Epithelial cell of proximal tubule (primary cell): Measurements from ENCODE around the gene PAK3. TPM values are rescaled to one million over a fixed set of nuclear protein-coding genes. Genes with fewer than 3 reads are reported as not detected.

Experiments
- DNase-seq: peaks from one replicate; pipeline ENCODE4 v3.0.0-alpha.2; 2011; ENCODE audit warnings: low read depth
- H3K4me3 ChIP-seq: 2 replicates; pipeline ENCODE4 v1.5.1; 2011; ENCODE audit warnings: low read depth, mild to moderate bottlenecking, low read length
- total RNA-seq: library from RNA; depleted of rRNA; stranded (reverse); fragments of >200 nt; gene quantifications from 2 replicates; pipeline ENCODE4 v1.2.3, GENCODE V29; 2015
- TF ChIP-seq, protein P1 (sequence below): conservative IDR thresholded peaks from 2 replicates; pipeline ENCODE4 v1.5.1; 2012; ENCODE audit warnings: low read depth, mild to moderate bottlenecking, low read length

The PAK3 gene
- total RNA-seq, 1 donor from 2014 or later, result 4.5 TPM

DNA sequence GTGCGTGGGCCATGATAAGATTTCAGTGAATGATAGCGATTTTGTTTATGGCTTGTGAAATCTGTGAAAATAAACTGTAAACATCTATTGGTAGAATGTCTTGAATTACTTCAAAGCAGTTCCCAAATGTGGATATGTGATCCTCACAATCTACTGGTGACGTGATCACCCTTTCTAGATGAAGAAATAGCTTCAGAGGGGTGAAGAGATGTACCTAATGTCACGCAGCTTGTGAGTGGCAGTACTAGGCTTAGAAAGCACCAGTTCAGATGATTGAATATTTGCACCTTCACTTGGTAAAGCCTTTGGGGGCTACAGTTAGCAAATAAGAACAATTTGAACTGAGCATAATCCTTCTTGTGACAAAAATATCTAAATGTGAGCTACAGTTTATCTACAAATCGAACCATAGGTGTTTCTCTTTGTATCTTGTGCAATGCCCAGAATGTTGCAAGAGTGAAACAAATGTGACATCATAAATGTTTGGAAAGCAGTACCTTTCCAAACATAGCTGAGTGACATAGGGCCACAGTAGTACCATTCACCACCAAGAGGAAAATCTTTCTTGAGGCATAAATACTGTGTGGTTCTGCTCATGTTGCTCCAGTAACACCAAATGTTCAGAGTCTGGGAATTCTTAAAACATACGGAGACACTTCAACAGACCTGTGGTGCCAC is 14.2 kb downstream of the PAK3 start:
- TF ChIP-seq, protein P1, sequence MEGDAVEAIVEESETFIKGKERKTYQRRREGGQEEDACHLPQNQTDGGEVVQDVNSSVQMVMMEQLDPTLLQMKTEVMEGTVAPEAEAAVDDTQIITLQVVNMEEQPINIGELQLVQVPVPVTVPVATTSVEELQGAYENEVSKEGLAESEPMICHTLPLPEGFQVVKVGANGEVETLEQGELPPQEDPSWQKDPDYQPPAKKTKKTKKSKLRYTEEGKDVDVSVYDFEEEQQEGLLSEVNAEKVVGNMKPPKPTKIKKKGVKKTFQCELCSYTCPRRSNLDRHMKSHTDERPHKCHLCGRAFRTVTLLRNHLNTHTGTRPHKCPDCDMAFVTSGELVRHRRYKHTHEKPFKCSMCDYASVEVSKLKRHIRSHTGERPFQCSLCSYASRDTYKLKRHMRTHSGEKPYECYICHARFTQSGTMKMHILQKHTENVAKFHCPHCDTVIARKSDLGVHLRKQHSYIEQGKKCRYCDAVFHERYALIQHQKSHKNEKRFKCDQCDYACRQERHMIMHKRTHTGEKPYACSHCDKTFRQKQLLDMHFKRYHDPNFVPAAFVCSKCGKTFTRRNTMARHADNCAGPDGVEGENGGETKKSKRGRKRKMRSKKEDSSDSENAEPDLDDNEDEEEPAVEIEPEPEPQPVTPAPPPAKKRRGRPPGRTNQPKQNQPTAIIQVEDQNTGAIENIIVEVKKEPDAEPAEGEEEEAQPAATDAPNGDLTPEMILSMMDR, result no peak
- no peak overlapping the region for H3K4me3 ChIP-seq
- DNase-seq, result no peak

DNA sequence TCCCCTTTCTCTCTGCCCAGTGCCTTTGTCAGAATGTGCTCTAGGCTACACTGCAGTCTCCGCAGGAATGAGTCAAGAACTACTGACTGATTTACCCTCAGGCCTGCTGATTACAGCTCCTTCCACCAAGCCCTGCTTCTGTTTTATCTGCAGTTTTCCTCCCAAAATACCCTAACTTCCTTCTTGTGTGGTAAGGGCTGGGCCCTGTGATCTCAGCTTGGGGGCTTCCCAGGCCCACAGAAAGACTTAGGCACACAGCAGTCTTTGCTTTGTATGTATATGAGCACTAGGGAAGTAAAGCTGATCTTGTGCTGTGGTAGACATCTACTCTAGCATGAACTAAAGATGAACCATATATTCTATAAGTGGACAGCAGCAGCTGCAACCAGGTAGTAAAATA is 18.8 kb downstream of the PAK3 start:
- no peak overlapping the region for H3K4me3 ChIP-seq
- TF ChIP-seq, protein P1, result no peak
- DNase-seq, result no peak

DNA sequence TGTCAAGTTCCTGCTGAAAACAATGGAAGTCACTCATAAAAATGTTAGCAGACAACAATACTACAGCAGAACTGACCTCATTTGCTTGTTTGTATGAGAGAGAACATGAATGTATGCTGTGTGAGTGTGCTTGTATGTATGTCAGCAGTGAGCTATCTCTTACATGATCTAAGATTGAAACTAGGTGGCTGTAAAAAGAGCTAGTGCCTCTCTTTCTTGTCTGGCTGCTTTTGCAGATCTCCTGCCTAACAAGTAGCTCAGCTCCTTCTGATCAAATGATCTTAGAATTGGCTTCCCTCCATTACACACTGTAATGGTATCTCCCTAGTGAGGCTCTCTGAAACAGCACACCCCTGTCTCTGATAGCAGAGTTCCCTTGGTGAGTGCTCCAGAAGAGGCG is 20.7 kb downstream of the PAK3 start:
- no peak overlapping the region for H3K4me3 ChIP-seq
- no peak for DNase-seq
- TF ChIP-seq, protein P1, result no peak

DNA sequence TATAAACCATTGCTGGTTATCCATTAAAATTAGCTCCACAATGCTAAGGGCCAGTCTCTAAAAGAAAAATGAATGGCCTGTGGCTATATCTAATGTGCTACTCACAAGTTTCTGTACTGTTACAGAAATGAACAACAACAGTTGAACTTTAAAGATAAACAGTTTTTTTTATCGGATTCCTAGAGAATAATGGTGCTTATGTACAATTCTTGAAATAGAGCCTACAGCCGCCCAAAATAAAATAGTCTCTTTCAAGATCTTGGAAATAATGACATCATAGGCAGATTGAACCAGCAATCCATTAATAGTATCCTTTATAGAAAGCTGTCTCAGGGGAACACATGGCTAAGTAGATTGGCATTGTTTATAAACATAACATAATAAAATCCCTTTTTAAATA is 23.4 kb downstream of the PAK3 start:
- TF ChIP-seq, protein P1, result no peak
- H3K4me3 ChIP-seq, result no peak overlapping the region
- DNase-seq, result no peak

DNA sequence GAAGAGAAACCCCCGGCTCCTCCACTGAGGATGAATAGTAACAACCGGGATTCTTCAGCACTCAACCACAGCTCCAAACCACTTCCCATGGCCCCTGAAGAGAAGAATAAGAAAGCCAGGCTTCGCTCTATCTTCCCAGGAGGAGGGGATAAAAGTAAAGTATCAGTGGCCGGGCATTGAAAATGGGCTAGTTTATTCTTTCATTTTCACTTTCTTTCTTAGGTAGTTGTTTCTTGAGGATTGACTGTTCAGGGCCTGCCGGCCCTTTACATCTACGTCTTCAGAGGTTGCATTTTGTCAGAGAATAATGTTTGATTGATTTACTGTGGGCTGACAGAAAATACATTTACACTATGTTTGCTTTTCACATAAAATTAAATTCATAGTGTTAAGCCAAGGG is 27.1 kb downstream of the PAK3 start:
- H3K4me3 ChIP-seq, result no peak overlapping the region
- DNase-seq, result no peak
- TF ChIP-seq, protein P1, result no peak

DNA sequence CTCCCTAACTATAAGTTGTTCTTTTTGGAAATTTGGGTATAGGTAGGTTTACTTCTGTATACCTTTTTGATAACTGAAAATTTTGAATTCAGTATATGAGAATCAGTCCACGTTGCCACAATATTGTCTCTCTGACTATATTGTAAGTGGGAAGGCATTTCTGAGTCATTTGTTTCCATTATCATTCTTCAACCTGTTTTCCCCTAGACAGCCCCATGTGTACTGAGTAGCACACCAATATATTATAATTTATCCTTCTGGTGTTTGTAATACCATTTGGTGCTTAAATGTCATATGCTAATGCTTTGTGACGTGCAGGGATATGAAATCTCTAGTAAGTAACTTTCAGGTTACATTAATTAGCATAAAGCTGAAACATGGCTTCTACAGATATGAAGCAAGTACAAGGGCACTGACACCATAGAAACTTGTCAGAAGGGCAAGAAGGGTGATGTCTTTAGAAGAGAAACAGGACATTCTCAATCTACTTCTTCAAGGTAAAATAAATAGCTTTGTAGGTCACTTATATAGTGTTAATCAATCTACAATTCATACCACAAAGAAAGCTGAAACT is 27.7 kb downstream of the PAK3 start:
- TF ChIP-seq, protein P1, result no peak
- no peak for DNase-seq
- no peak overlapping the region for H3K4me3 ChIP-seq

DNA sequence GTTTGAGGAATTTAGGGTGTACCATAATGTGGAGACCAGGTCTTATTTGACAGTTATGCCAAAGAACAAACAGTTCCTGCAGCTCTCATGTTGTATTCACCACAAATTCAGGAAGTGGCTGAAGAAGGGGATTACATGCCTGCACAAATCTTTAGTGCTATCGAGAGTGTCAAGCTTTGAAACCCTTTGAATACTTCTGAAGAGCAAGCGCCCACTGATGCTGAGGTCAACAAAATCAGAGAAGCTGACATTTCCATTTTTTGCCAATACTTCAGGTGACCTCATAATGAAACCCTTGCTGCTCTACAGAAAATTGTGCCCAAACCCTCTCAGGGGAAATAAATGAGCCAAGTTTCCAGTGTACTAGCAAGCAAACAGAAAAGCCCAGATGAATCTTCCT is 28.4 kb downstream of the PAK3 start:
- DNase-seq, result no peak
- TF ChIP-seq, protein P1, result no peak
- H3K4me3 ChIP-seq, result no peak overlapping the region
